SJSA1 (cell line): ENCODE measurements around the gene ELANE. TPM values are rescaled to one million over a fixed set of nuclear protein-coding genes. Genes with fewer than 3 reads are reported as not detected.
A peak's percentile ranks its signal among the peaks of the same experiment; 100 is the strongest.
"Not testable (repeated sequence)": the region's sequence is repeated elsewhere in the genome, so short reads cannot be mapped to it uniquely, and the experiment has no call there.

ENCODE experiments used
- DNase-seq, 2 experiments: peaks; one replicate each; pipeline ENCODE4 v3.0.0-alpha.2; 2015 to 2020; ENCODE audit warnings: low spot score in 2 of 2, low read depth in 1 of 2
- H3K27ac ChIP-seq: fragments of 250-450 bp; sonication (Bioruptor Pico); 2 replicates; pipeline ENCODE4 v1.5.1; 2020; ENCODE audit warnings: mild to moderate bottlenecking, moderate library complexity
- H3K27me3 ChIP-seq: fragments of 250-450 bp; sonication (Bioruptor Pico); replicated peaks from 2 replicates; pipeline ENCODE4 v1.5.1; 2020; ENCODE audit warnings: mild to moderate bottlenecking, moderate library complexity
- H3K36me3 ChIP-seq: fragments of 250-450 bp; sonication (Bioruptor Pico); 2 replicates; pipeline ENCODE4 v1.5.1; 2020; ENCODE audit warnings: mild to moderate bottlenecking
- H3K4me1 ChIP-seq: fragments of 250-450 bp; sonication (Bioruptor Pico); replicated peaks from 2 replicates; pipeline ENCODE4 v1.6.1; 2021; ENCODE audit warnings: mild to moderate bottlenecking
- H3K4me3 ChIP-seq: fragments of 250-450 bp; sonication (Bioruptor Pico); 2 replicates; pipeline ENCODE4 v1.5.1; 2020; ENCODE audit warnings: mild to moderate bottlenecking
- H3K9me3 ChIP-seq: fragments of 250-450 bp; sonication (Bioruptor Pico); replicated peaks from 2 replicates; pipeline ENCODE4 v1.5.1; 2020; ENCODE audit warnings: mild to moderate bottlenecking
- total RNA-seq: library from RNA; depleted of rRNA; stranded (reverse); fragments of >200 nt; shearing (Covaris generic); gene quantifications from 2 replicates; pipeline ENCODE4 v1.2.3, GENCODE V29; 2014

ELANE gene
- total RNA-seq, 1 experiment from 2014 or later = not detected

DNA sequence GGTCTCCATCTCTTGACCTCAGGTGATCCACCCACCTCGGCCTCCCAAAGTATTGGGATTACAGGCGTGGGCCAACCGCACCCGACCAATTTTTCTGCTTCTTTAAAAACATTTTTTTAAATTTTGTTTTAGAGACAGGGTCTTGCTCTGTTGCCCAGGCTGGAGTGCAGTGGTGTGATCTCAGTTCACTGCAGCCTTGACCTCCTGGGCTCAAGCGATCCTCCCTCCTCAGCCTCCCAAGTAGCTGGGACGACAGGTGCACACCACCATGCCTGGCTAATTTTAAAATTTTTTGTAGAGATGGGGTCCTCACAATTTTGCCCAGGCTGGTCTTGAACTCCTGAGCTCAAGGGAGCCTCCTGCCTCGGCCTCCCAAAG, 9.3 kb upstream of the ELANE start:
- DNase-seq, H3K36me3 ChIP-seq, H3K4me3 ChIP-seq, H3K9me3 ChIP-seq, H3K27ac ChIP-seq: not testable (repeated sequence)
- H3K4me1 ChIP-seq = peaks cover 13% of the 10 kb centered on the region
- peaks cover 38% of the 10 kb centered on the region for H3K27me3 ChIP-seq

- no peak overlapping the region for H3K27ac ChIP-seq
- H3K4me3 ChIP-seq = no peak overlapping the region
- H3K9me3 ChIP-seq = no peaks in the 10 kb centered on the region
- H3K4me1 ChIP-seq = peaks cover 13% of the 10 kb centered on the region
- H3K27me3 ChIP-seq = peaks cover 40% of the 10 kb centered on the region
- no peak for DNase-seq
- H3K36me3 ChIP-seq = no peaks in the 10 kb centered on the region
Measured at GRCh38 chr19:843180-843835, 8.8 kb upstream of the ELANE start.

- no peak overlapping the region for H3K27ac ChIP-seq
- H3K27me3 ChIP-seq = peaks cover 40% of the 10 kb centered on the region
- no peak overlapping the region for H3K4me3 ChIP-seq
- H3K9me3 ChIP-seq = no peaks in the 10 kb centered on the region
- H3K4me1 ChIP-seq = peaks cover 9% of the 10 kb centered on the region
- no peak for DNase-seq
- H3K36me3 ChIP-seq = no peaks in the 10 kb centered on the region
Measured at GRCh38 chr19:843836-844545, 8.1 kb upstream of the ELANE start.

GRCh38 chr19:844546-844971, 7.5 kb upstream of the ELANE start:
- no peak for DNase-seq
- Histone ChIP-seq H3K4me3 (no peak overlapping the region), H3K36me3 (no peaks in the 10 kb centered on the region), H3K4me1 (peaks cover 8% of the 10 kb centered on the region), H3K27ac (no peak overlapping the region), H3K27me3 (peaks cover 40% of the 10 kb centered on the region), H3K9me3 (no peaks in the 10 kb centered on the region)

DNA sequence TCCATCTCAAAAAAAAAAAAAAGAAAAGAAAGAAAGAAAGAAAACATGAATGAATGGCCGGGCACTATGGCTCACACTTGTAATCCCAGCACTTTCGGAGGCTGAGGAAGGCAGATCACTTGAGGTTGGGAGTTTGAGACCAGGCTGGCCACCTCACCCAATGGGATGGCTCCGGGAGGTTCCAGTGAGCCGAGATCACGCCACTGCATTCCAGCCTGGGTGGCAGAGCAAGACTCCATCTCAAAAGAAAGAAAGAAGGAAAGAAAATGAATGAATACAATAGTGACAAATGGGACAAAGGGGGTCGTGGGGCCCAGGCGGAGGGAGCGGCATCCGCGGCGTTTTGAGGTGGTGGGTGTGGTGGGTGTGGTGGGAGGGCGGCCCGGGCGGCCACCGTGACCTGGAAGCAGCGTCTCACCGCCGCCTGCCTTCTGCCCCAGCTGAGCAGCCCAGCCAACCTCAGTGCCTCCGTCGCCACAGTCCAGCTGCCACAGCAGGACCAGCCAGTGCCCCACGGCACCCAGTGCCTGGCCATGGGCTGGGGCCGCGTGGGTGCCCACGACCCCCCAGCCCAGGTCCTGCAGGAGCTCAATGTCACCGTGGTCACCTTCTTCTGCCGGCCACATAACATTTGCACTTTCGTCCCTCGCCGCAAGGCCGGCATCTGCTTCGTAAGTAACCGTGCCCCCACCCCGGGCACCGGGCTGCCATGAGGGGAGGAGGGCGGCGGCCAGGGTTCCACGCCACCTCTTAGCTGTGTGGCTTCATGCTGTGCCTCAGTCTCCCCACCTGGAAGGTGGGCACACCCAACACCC, 6.2 kb upstream of the ELANE start:
- no peak overlapping the region for H3K27ac ChIP-seq
- H3K36me3 ChIP-seq = no peaks in the 10 kb centered on the region
- peaks cover 40% of the 10 kb centered on the region for H3K27me3 ChIP-seq
- H3K4me3 ChIP-seq = no peak overlapping the region
- peaks cover 14% of the 10 kb centered on the region for H3K4me1 ChIP-seq
- no peak for DNase-seq
- no peaks in the 10 kb centered on the region for H3K9me3 ChIP-seq

- DNase-seq = no peak
- no peaks in the 10 kb centered on the region for H3K36me3 ChIP-seq
- no peak overlapping the region for H3K4me3 ChIP-seq
- H3K27me3 ChIP-seq = peaks cover 30% of the 10 kb centered on the region
- H3K4me1 ChIP-seq = peaks cover 11% of the 10 kb centered on the region
- no peak overlapping the region for H3K27ac ChIP-seq
- no peaks in the 10 kb centered on the region for H3K9me3 ChIP-seq
Measured at GRCh38 chr19:848386-848921, 3.6 kb upstream of the ELANE start.

- DNase-seq, H3K4me3 ChIP-seq: not testable (repeated sequence)
Measured at GRCh38 chr19:849195-849594, 2.9 kb upstream of the ELANE start.

GRCh38 chr19:850221-850978, 1.7 kb upstream of the ELANE start:
- peak; percentile 42 to 69 for DNase-seq
- Histone ChIP-seq H3K36me3 (no peaks in the 10 kb centered on the region), H3K9me3 (no peaks in the 10 kb centered on the region), H3K27me3 (peaks cover 16% of the 10 kb centered on the region), H3K4me1 (peaks cover 7% of the 10 kb centered on the region), H3K27ac (no peak overlapping the region), H3K4me3 (no peak overlapping the region)

More at GRCh38 chr19:849195-849594, 2.9 kb upstream of the ELANE start:
- not testable (repeated sequence) for H3K36me3 ChIP-seq, H3K27ac ChIP-seq, H3K4me1 ChIP-seq, H3K9me3 ChIP-seq
- H3K27me3 ChIP-seq = peaks cover 25% of the 10 kb centered on the region

DNA sequence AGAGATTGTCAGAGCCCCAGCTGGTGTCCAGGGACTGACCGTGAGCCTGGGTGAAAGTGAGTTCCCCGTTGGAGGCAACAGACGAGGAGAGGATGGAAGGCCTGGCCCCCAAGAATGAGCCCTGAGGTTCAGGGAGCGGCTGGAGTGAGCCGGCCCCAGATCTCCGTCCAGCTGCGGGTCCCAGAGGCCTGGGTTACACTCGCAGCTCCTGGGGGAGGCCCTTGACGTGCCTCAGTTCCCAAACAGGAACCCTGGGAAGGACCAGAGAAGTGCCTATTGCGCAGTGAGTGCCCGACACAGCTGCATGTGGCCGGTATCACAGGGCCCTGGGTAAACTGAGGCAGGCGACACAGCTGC, 1.1 kb upstream of the ELANE start:
- Histone ChIP-seq H3K36me3 (no peaks in the 10 kb centered on the region), H3K27me3 (peaks cover 13% of the 10 kb centered on the region), H3K9me3 (no peaks in the 10 kb centered on the region), H3K4me1 (peaks cover 7% of the 10 kb centered on the region), H3K4me3 (no peak overlapping the region), H3K27ac (no peak overlapping the region)
- DNase-seq = no peak

GRCh38 chr19:853014-853585, 997 bp downstream of the ELANE start:
- no peaks in the 10 kb centered on the region for H3K9me3 ChIP-seq
- H3K4me3 ChIP-seq = no peak overlapping the region
- no peak for DNase-seq
- H3K27me3 ChIP-seq = no peaks in the 10 kb centered on the region
- H3K36me3 ChIP-seq = no peaks in the 10 kb centered on the region
- H3K27ac ChIP-seq = no peak overlapping the region
- peaks cover 7% of the 10 kb centered on the region for H3K4me1 ChIP-seq

DNA sequence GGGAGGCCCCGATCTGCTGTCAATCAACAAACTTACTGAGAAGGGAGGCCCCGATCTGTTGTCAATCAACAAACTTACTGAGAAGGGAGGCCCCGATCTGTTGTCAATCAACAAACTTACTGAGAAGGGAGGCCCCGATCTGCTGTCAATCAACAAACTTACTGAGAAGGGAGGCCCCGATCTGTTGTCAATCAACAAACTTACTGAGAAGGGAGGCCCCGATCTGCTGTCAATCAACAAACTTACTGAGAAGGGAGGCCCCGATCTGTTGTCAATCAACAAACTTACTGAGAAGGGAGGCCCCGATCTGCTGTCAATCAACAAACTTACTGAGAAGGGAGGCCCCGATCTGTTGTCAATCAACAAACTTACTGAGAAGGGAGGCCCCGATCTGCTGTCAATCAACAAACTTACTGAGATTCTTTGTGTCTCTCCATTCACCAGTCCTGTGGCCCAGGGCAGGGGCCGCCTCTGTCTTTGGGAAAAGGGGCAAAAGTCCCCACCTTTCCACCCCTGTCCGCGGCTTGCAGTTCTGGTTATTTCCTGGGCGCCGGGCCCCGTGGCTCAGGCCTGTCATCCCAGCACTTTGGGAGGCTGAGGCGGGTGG, 1.6 kb downstream of the ELANE start:
- not testable (repeated sequence) for DNase-seq, H3K4me3 ChIP-seq, H3K27ac ChIP-seq, H3K9me3 ChIP-seq, H3K36me3 ChIP-seq, H3K27me3 ChIP-seq, H3K4me1 ChIP-seq

DNA sequence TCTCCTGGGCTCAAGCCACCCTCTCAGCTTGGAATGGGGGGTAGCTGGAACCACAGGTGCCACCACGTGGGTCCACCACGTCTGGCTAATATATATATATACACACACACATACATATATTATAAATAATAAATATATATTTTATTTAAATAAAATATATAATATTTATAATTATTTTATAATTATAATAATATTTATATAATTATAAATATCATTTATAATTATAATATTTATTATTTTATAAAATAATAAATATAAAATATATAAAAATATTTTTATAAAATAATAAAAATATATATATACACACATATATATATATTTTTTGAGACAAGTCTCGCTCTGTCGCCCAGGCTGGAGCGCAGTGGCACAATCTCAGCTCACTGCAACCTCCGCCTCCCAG, 2.4 kb downstream of the ELANE start:
- no peak overlapping the region for H3K4me3 ChIP-seq
- no peaks in the 10 kb centered on the region for H3K27me3 ChIP-seq
- peaks cover 7% of the 10 kb centered on the region for H3K4me1 ChIP-seq
- DNase-seq = no peak
- H3K36me3 ChIP-seq = no peaks in the 10 kb centered on the region
- H3K9me3 ChIP-seq = no peaks in the 10 kb centered on the region
- H3K27ac ChIP-seq = no peak overlapping the region

DNA sequence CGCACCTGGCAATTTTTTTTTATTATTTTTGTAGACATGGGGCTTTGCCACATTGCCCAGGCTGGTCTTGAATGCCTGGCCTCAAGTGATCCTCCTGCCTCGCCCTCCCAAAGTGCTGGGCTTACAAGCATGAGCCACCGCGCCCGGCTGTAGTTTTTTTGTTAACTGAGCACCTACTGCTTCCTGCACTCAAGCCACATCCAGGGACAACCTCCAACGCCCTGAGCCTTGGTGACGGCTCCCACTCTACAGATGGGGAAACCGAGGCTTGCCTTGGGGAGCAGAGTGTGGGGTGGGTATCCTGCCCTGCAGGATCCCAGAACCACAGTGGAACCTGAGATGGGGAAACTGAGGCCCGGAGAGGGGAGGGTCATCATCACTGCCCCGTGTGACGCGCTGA, 3.0 kb downstream of the ELANE start:
- Histone ChIP-seq H3K9me3 (no peaks in the 10 kb centered on the region), H3K4me1 (peaks cover 7% of the 10 kb centered on the region), H3K36me3 (no peaks in the 10 kb centered on the region), H3K27ac (no peak overlapping the region), H3K27me3 (no peaks in the 10 kb centered on the region), H3K4me3 (no peak overlapping the region)
- DNase-seq = no peak
